Thyroid gland (tissue), 4 donors: ENCODE results near the gene MGMT. TPM values are rescaled to one million over a fixed set of nuclear protein-coding genes. Genes with fewer than 3 reads are reported as not detected.

Experiments
- DNase-seq, 2 donors: peaks; one replicate each; pipeline ENCODE4 v3.0.0-alpha.2; 2019
- H3K27ac ChIP-seq, 3 donors: fragments of 200-600 bp; sonication (generic); 1 replicate in 2 of 3; 2 replicates in 1 of 3; pipeline ENCODE4 v1.5.1; 2016 to 2019; ENCODE audit warnings: mild to moderate bottlenecking in 1 of 3, moderate library complexity in 1 of 3
- H3K27me3 ChIP-seq: fragments of 200-600 bp; sonication (generic); one replicate; pipeline ENCODE4 v1.5.1; 2019
- H3K36me3 ChIP-seq, 2 donors: fragments of 200-600 bp; sonication (generic); one replicate each; pipeline ENCODE4 v1.5.1; 2016 to 2019
- H3K4me1 ChIP-seq, 2 donors: fragments of 200-600 bp; sonication (generic); one replicate each; pipeline ENCODE4 v1.5.1; 2017 to 2019
- H3K4me3 ChIP-seq, 3 donors: fragments of 200-600 bp; sonication (generic); replicated peaks in 1 of 3; 1 replicate in 2 of 3; 2 replicates in 1 of 3; pipeline ENCODE4 v1.5.1; 2016; ENCODE audit warnings: mild to moderate bottlenecking in 1 of 3
- H3K9me3 ChIP-seq: fragments of 200-600 bp; sonication (generic); one replicate; pipeline ENCODE4 v1.5.1; 2017
- CTCF ChIP-seq, 6 experiments: fragments of 200-600 bp in 3 of 6; fragments of 450-650 bp in 3 of 6; sonication (generic) in 3 of 6; IDR thresholded peaks; one replicate each; pipeline ENCODE4 v1.5.1; 2016 to 2019; ENCODE audit warnings: antibody characterized with exemption in 6 of 6, mild to moderate bottlenecking in 2 of 6, inconsistent platforms in 1 of 6, moderate library complexity in 1 of 6
- POLR2A ChIP-seq, 2 donors: fragments of 450-650 bp; IDR thresholded peaks; one replicate each; pipeline ENCODE4 v1.6.1; 2017; ENCODE audit warnings: antibody characterized with exemption in 2 of 2, mild to moderate bottlenecking in 2 of 2, moderate library complexity in 1 of 2
- WGBS, 2 donors: methylation state at CpG; one replicate each; pipeline ENCODE4 v1.1.5; 2017; 5-methylcytosine and 5-hydroxymethylcytosine counted together
- intact Hi-C: fragments of 100-400 bp; cut with DNase I; formaldehyde crosslinking; loops from one replicate; pipeline ENCODE4 v1.15.1; 2023
- total RNA-seq, 4 donors: library from RNA; depleted of rRNA; stranded (reverse); fragments of >200 nt; gene quantifications; one replicate each; pipeline ENCODE4 v1.2.3, GENCODE V29; 2016

Gene MGMT
- total RNA-seq, 4 donors from 2014 or later: 17.6 to 48.7 (median 30.7) TPM

GRCh38 chr10:129641982-129642381, 174.9 kb downstream of the MGMT start:
- DNase-seq: no peak
- no peaks in the 10 kb centered on the region for H3K36me3 ChIP-seq
- no peaks in the 10 kb centered on the region for H3K9me3 ChIP-seq
- intact Hi-C loops: no loop called here
- H3K4me3 ChIP-seq: no peak overlapping the region
- no peaks in the 10 kb centered on the region for H3K27me3 ChIP-seq
- TF ChIP-seq POLR2A (IDR thresholded peaks at IDR 0.05) (no peak), CTCF (IDR thresholded peaks at IDR 0.05) (no peak)
- WGBS, 2 donors: 92 to 98% methylated on average over 8 of the region's 8 CpGs
- H3K4me1 ChIP-seq: no peaks in the 10 kb centered on the region
- H3K27ac ChIP-seq: no peak overlapping the region

- WGBS, 2 donors: 96 to 100% methylated on average over 3 of the region's 3 CpGs
- no peak overlapping the region for H3K27ac ChIP-seq
- H3K27me3 ChIP-seq: no peaks in the 10 kb centered on the region
- intact Hi-C loops: no loop called here
- TF ChIP-seq CTCF (IDR thresholded peaks at IDR 0.05) (no peak), POLR2A (IDR thresholded peaks at IDR 0.05) (no peak)
- no peaks in the 10 kb centered on the region for H3K9me3 ChIP-seq
- no peaks in the 10 kb centered on the region for H3K36me3 ChIP-seq
- H3K4me1 ChIP-seq: no peaks in the 10 kb centered on the region
- DNase-seq: no peak
- no peak overlapping the region for H3K4me3 ChIP-seq
These were observed 175.4 kb downstream of the MGMT start for GRCh38 chr10:129642427-129642826.

- no peaks in the 10 kb centered on the region for H3K4me1 ChIP-seq
- intact Hi-C loops: no loop called here
- DNase-seq: no peak
- TF ChIP-seq POLR2A (IDR thresholded peaks at IDR 0.05) (no peak), CTCF (IDR thresholded peaks at IDR 0.05) (no peak)
- H3K4me3 ChIP-seq: no peak overlapping the region
- no peaks in the 10 kb centered on the region for H3K36me3 ChIP-seq
- no peaks in the 10 kb centered on the region for H3K9me3 ChIP-seq
- no peak overlapping the region for H3K27ac ChIP-seq
- 71 to 93% methylated on average over 8 of the region's 8 CpGs for WGBS, 2 donors
- H3K27me3 ChIP-seq: no peaks in the 10 kb centered on the region
These were observed 176.2 kb downstream of the MGMT start for GRCh38 chr10:129643266-129643665.

- intact Hi-C loops: no loop called here
- no peaks in the 10 kb centered on the region for H3K27me3 ChIP-seq
- H3K9me3 ChIP-seq: no peaks in the 10 kb centered on the region
- no peak overlapping the region for H3K27ac ChIP-seq
- no peak for DNase-seq
- 98 to 99% methylated on average over 8 to 11 of the region's 11 CpGs for WGBS, 2 donors
- TF ChIP-seq CTCF (IDR thresholded peaks at IDR 0.05): no peak
- no peak for TF ChIP-seq POLR2A (IDR thresholded peaks at IDR 0.05)
- no peaks in the 10 kb centered on the region for H3K4me1 ChIP-seq
- H3K36me3 ChIP-seq: no peaks in the 10 kb centered on the region
- H3K4me3 ChIP-seq: no peak overlapping the region
These were observed 178.4 kb downstream of the MGMT start for GRCh38 chr10:129645487-129645886.

GRCh38 chr10:129646973-129647372, 179.9 kb downstream of the MGMT start:
- H3K9me3 ChIP-seq: no peaks in the 10 kb centered on the region
- DNase-seq: no peak
- no peak overlapping the region for H3K4me3 ChIP-seq
- no peaks in the 10 kb centered on the region for H3K4me1 ChIP-seq
- TF ChIP-seq CTCF (IDR thresholded peaks at IDR 0.05) (no peak), POLR2A (IDR thresholded peaks at IDR 0.05) (no peak)
- no peak overlapping the region for H3K27ac ChIP-seq
- 84 to 89% methylated on average over 17 of the region's 17 CpGs for WGBS, 2 donors
- no peaks in the 10 kb centered on the region for H3K36me3 ChIP-seq
- intact Hi-C loops: no loop called here
- no peaks in the 10 kb centered on the region for H3K27me3 ChIP-seq
